PC-3 (cell line): ENCODE data around the gene CASP10.

ENCODE experiments used
- CTCF ChIP-seq: fragments of 300-600 bp; sonication (generic); conservative IDR thresholded peaks from 2 replicates; pipeline ENCODE4 v1.5.1; 2017; ENCODE audit warnings: antibody characterized with exemption, low read depth, mild to moderate bottlenecking, low read length
- EZH2 ChIP-seq: fragments of 300-600 bp; sonication (generic); IDR thresholded peaks from one replicate; pipeline ENCODE4 v1.6.1; 2017; ENCODE audit warnings: antibody characterized with exemption, mild to moderate bottlenecking, low read length; ENCODE audit not compliant: unreplicated experiment

- TF ChIP-seq CTCF (no peak), EZH2 (no peak)
Observed at GRCh38 chr2:201223089-201224073, 40.4 kb downstream of the CASP10 start.
